ENCODE measurements around the gene LRRC18.

DNA sequence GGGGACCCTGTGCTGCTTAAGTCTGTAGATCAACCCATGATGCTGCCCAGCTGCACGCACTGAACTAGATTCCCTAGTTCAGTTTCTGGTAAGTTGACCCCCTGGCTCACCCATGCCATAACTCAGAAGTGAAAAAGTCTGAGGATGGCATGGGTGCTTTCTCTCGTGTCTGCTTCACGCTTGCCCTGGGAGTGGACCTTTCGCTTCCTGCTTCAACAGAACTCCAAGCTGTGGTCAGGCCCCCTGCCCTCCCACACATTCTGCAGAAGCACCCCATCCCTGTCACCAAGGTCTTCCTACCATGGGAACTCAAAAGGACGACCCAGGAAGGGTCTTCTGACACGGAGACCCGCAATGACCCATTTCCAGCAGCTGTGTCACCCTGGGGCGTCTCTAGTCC lies 39.9 kb downstream of the LRRC18 start:
- no peak for TF ChIP-seq CTCF (tag by site-specific recombination; IDR thresholded peaks at IDR 0.05)
- TF ChIP-seq ZNF112 (tag by site-specific recombination; IDR thresholded peaks at IDR 0.05): no peak
- TF ChIP-seq, protein P1, sequence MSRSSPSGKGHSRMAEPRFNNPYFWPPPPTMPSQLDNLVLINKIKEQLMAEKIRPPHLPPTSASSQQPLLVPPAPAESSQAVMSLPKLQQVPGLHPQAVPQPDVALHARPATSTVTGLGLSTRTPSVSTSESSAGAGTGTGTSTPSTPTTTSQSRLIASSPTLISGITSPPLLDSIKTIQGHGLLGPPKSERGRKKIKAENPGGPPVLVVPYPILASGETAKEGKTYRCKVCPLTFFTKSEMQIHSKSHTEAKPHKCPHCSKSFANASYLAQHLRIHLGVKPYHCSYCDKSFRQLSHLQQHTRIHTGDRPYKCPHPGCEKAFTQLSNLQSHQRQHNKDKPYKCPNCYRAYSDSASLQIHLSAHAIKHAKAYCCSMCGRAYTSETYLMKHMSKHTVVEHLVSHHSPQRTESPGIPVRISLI (tag by site-specific recombination; IDR thresholded peaks at IDR 0.05): no peak
- TF ChIP-seq ZNF311 (tag by site-specific recombination; IDR thresholded peaks at IDR 0.05; ENCODE audit: borderline replicate concordance): no peak
- no peak for TF ChIP-seq YY1 (tag by site-specific recombination; IDR thresholded peaks at IDR 0.05)
- TF ChIP-seq ZNF354C (tag by site-specific recombination; IDR thresholded peaks at IDR 0.05; ENCODE audit: borderline replicate concordance, low read depth): no peak
- no peak for TF ChIP-seq ZBTB21 (tag by site-specific recombination; IDR thresholded peaks at IDR 0.05)
- no peak for TF ChIP-seq ZNF776 (tag by site-specific recombination; IDR thresholded peaks at IDR 0.05; ENCODE audit: borderline replicate concordance)
- no peak for TF ChIP-seq ZNF266 (tag by site-specific recombination; IDR thresholded peaks at IDR 0.05; ENCODE audit: low read depth)
- TF ChIP-seq ZNF239 (tag by site-specific recombination; IDR thresholded peaks at IDR 0.05): no peak
- TF ChIP-seq ZNF184 (tag by site-specific recombination; IDR thresholded peaks at IDR 0.05): no peak

Measured in HEK293 (cell line).